GM12874 (cell line): ENCODE measurements around the gene SLC9A7.

Experiments used
- TF ChIP-seq, protein P1 (sequence below): IDR thresholded peaks from 2 replicates; pipeline ENCODE4 v1.5.1; 2011; ENCODE audit warnings: low read depth, mild to moderate bottlenecking, control low read depth, low read length, moderate library complexity; ENCODE audit not compliant: insufficient read depth

SLC9A7 gene

DNA sequence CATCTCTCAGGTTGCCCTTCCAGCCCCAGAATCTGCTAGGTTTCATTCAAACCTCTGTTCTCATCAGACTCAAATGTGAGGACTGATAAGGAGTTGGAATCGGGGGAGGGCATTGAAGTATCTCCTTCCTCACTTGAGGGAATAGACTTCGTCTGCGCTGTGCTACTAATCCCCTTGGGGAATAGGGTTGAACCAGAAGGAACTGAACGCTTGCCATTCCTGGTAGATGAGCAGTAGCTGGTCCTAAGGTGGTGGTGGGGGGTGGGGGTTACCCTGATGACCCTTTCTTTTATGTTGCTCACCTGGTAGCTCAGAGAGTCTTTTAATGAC is 692 bp upstream of the SLC9A7 start:
- TF ChIP-seq, protein P1, sequence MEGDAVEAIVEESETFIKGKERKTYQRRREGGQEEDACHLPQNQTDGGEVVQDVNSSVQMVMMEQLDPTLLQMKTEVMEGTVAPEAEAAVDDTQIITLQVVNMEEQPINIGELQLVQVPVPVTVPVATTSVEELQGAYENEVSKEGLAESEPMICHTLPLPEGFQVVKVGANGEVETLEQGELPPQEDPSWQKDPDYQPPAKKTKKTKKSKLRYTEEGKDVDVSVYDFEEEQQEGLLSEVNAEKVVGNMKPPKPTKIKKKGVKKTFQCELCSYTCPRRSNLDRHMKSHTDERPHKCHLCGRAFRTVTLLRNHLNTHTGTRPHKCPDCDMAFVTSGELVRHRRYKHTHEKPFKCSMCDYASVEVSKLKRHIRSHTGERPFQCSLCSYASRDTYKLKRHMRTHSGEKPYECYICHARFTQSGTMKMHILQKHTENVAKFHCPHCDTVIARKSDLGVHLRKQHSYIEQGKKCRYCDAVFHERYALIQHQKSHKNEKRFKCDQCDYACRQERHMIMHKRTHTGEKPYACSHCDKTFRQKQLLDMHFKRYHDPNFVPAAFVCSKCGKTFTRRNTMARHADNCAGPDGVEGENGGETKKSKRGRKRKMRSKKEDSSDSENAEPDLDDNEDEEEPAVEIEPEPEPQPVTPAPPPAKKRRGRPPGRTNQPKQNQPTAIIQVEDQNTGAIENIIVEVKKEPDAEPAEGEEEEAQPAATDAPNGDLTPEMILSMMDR, result no peak

DNA sequence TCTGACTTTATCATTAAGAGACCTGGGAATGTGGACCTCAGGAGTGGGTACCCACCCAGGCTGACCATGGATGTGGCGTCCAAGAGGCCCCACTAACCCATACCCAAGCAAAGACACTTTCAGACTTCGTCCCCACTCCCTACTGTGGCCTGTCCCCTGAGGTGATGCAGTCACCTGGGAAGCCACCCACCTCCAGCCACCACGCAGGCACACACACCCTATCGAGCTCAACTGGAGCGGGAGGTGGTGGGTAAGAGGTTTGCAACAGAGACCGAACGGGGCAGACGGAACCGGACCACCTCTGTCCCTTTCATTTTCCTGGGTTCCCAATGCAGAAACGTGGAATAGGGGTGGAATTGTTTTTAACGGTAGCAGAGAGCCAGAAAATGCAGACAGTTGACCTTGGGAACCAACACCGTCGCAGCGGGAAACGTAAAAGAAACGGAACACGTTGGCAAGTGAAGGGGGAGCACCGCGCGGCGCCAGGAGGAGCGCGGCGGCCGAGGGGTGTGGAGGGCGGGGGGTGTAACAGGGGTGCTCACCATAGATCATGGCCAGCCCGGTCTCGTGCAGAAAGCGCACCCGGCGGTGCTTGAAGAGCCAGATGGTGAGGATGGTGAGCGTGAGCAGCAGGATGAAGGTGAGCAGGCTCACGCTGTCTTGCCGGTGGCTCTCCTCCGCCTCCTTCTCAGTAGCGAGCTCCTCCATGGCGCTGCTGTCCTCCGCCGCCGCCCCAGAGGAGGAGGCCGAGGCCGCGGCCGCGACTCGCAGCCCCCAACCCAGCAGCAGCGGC is 559 bp downstream of the SLC9A7 start:
- TF ChIP-seq, protein P1, result no peak

DNA sequence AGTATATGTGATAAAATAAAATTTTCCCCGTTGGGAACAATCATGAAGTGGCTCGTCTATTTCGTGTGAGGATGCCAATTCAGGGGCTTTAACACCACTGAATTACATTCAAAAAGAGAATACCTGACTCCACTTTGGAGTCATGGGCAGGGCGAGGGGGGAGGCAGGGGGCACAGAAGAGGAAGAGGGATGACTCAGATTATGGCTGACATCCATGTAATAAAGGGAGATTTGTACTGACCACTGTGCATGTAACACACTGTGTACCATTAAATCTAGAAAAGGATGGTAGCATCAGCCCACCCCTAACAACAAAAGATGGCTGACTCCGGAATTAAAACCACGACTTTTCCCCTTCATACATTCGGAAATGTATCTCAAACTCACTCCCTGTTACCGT is 1.3 kb downstream of the SLC9A7 start:
- TF ChIP-seq, protein P1, result no peak

DNA sequence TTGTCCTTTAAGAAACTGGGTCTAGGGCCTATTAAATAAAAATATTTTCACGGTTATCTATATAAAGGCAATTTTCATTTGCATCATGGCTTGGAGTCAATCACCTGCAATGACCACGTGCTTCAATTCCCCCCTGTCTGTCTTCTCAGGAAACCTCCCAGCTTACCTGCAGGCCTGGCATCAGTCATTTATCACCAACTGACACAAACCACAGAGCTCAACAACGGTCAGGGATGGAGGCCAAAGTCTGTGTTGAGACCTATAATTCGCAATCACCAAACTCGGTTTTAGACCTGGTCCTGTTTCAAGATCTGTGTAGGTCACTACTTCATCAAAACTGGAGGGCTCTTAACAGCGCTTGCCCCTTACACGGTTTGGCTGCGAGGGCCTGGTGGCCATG is 1.9 kb downstream of the SLC9A7 start:
- TF ChIP-seq, protein P1, result no peak

DNA sequence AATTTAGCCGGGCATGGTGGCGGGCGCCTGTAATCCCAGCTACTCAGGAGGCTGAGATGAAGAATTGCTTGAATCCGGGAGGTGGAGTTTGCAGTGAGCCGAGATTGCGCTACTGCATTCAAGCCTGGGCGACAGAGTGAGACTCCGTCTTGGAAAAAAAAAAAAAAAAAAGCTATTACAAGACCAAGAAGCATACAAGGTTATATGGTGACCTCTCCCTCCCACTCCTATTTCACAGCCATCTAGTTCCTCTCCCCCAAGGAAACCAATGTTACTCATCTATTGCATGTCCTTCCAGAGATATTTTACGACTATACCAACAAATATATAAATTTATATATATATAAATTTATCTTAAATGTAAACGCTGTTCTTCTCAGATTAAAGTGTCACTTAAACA is 3.2 kb downstream of the SLC9A7 start:
- TF ChIP-seq, protein P1, result no peak

DNA sequence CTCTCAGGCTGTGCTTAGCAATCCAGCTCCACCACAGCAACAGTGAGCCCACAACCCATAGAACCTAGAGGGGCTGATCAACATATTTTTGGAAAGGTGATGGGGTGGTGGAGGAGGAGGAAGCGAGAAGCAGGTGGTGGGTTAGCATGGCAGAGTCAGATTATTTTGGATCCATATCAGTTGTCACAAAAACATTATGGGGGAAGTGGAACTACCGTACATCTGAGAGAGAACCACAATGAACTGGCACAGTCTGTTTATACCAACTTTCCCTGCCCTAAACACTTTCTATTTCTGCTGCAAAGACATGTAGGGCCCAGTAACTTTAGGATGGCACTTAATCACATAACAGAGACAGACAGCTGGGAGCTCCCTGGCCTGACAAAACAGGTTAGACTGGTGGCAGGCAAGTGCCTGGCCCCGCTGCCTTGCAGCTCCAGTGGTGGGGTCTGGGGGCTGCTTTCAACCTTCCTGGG is 4.3 kb downstream of the SLC9A7 start:
- TF ChIP-seq, protein P1, result no peak

DNA sequence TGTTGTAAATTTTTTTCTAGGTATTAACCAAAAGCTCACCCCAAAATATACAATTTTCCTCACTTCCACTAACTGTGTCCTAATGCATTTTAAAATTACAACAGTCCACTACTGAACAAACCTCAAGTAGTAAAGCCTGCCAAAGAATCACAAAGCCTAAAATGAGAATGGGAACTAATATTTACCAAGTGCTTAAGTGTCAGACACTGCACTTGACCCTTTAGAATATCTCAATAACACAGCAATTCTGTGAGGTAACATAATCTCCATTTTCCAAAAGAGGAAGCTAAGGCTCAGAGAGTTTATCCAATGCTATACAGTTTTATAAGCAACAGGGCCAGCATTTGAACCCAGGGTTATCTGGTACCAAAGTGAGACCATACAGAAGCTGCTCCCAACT is 4.9 kb downstream of the SLC9A7 start:
- TF ChIP-seq, protein P1, result no peak

DNA sequence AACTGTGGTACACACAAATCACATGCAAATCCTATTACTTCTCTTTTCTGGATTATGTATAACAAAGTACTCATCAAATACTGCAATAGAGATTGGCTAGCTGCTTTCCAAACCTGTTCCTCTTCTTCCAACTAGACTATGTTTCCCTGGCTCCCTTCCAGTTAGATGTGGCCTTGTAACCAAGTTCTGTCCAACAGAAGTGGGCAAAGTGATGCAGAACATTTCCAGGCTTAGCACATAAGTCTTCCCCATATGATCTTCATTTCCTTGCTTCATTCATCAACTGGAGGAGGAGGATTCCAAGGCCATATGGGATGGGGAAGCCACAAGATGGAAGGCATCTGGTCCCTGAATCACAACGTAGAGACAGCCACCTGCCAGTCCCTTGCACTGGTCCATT is 8.0 kb downstream of the SLC9A7 start:
- TF ChIP-seq, protein P1, result no peak
